Stimulated activated naive CD8-positive, alpha-beta T cell treated with anti-CD3 and anti-CD28 coated beads, Interleukin-15, Interleukin-2, amounts not matched to agents 100 ng/mL and 50 ng/mL, for 24 hours (primary cell): ENCODE results near the gene KLHL21.

ENCODE experiments used
- H3K27ac Mint-ChIP-seq: one replicate; pipeline ENCODE4 v1.8.0; 2021; ENCODE audit warnings: mild to moderate bottlenecking, mixed read lengths
- H3K27me3 Mint-ChIP-seq: one replicate; pipeline ENCODE4 v1.8.0; 2021; ENCODE audit warnings: mixed read lengths
- H3K36me3 Mint-ChIP-seq: one replicate; pipeline ENCODE4 v1.8.0; 2021; ENCODE audit warnings: low read depth, mixed read lengths
- H3K4me1 Mint-ChIP-seq: one replicate; pipeline ENCODE4 v1.8.0; 2021; ENCODE audit warnings: low read depth, mixed read lengths
- H3K4me3 Mint-ChIP-seq: one replicate; pipeline ENCODE4 v1.8.0; 2021; ENCODE audit warnings: mild to moderate bottlenecking, mixed read lengths
- H3K9me3 Mint-ChIP-seq: one replicate; pipeline ENCODE4 v1.8.0; 2021; ENCODE audit warnings: mixed read lengths

Gene KLHL21

GRCh38 chr1:6631058-6631457 is 28.4 kb upstream of the KLHL21 start:
- peaks cover 26% of the 10 kb centered on the region for H3K36me3 Mint-ChIP-seq

DNA sequence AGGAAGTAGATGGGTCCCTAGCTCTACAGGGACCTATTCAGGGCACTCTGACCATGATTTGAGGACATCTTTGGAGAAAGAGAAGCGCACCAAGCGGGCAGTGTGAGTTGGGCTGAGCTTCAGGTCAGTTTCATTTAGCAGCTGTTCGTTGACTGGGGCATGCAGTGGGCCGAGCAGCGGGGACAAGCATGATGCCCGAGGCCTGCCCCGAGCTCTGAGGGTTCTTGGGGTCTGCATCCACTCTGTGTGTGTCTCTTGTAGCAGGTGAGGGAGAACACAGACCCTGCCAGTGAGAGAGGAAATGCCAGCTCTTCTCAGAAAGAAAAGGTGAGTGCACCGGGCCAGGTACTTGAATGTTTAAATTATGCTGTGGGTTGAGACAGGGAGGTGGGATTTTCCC is 27.4 kb upstream of the KLHL21 start:
- peaks cover 26% of the 10 kb centered on the region for H3K36me3 Mint-ChIP-seq
- no peak overlapping the region for H3K27ac Mint-ChIP-seq
- H3K4me3 Mint-ChIP-seq = no peak overlapping the region

More at GRCh38 chr1:6631058-6631457, 28.4 kb upstream of the KLHL21 start:
- Mint-ChIP-seq H3K27me3 (no peaks in the 10 kb centered on the region), H3K9me3 (no peaks in the 10 kb centered on the region), H3K4me1 (peaks cover 20% of the 10 kb centered on the region), H3K4me3 (no peak overlapping the region), H3K27ac (no peak overlapping the region)

DNA sequence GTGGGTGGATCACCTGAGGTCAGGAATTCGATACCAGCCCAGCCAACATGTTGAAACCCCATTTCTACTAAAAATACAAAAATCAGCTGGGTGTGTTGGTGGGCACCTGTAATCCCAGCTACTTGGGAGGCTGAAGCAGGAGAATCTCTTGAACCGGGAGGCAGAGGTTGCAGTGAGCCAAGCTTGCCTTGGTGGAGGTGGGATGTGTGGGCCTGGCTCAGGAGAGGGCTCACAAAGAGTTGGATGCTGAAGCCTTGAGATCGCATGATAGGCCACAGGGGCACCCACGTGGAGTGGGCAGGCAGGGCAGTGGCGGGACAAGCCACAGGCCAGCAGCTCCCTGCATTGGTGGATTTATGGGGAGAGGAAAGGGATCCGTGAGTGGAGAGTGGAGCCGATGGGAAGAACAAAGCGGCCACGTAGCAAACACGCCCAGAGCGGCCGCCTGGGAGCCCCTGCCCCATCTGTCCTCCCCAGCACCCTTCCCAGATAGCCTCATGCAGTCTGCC is 26.4 kb upstream of the KLHL21 start:
- H3K4me3 Mint-ChIP-seq = no peak overlapping the region
- no peaks in the 10 kb centered on the region for H3K9me3 Mint-ChIP-seq
- peaks cover 23% of the 10 kb centered on the region for H3K36me3 Mint-ChIP-seq
- H3K4me1 Mint-ChIP-seq = peaks cover 32% of the 10 kb centered on the region
- no peaks in the 10 kb centered on the region for H3K27me3 Mint-ChIP-seq
- no peak overlapping the region for H3K27ac Mint-ChIP-seq

More for the DNA sequence above, 27.4 kb upstream of the KLHL21 start:
- H3K9me3 Mint-ChIP-seq = no peaks in the 10 kb centered on the region
- no peaks in the 10 kb centered on the region for H3K27me3 Mint-ChIP-seq
- H3K4me1 Mint-ChIP-seq = peaks cover 25% of the 10 kb centered on the region

GRCh38 chr1:6627841-6628545 is 25.3 kb upstream of the KLHL21 start:
- peaks cover 37% of the 10 kb centered on the region for H3K4me1 Mint-ChIP-seq
- no peaks in the 10 kb centered on the region for H3K27me3 Mint-ChIP-seq
- H3K27ac Mint-ChIP-seq = no peak overlapping the region
- no peaks in the 10 kb centered on the region for H3K9me3 Mint-ChIP-seq
- peaks cover 26% of the 10 kb centered on the region for H3K36me3 Mint-ChIP-seq
- peak overlapping the region; percentile 6 for H3K4me3 Mint-ChIP-seq

- Mint-ChIP-seq H3K4me1 (peaks cover 37% of the 10 kb centered on the region), H3K4me3 (peak overlapping the region; percentile 94), H3K27ac (no peak overlapping the region), H3K27me3 (no peaks in the 10 kb centered on the region), H3K9me3 (no peaks in the 10 kb centered on the region), H3K36me3 (peaks cover 34% of the 10 kb centered on the region)
These were observed 24.4 kb upstream of the KLHL21 start for GRCh38 chr1:6627031-6627430.

GRCh38 chr1:6625584-6626149 is 23.0 kb upstream of the KLHL21 start:
- Mint-ChIP-seq H3K27me3 (no peaks in the 10 kb centered on the region), H3K9me3 (no peaks in the 10 kb centered on the region), H3K36me3 (peaks cover 34% of the 10 kb centered on the region), H3K4me3 (peak overlapping the region; percentile 94), H3K27ac (peak overlapping the region; percentile 90), H3K4me1 (peaks cover 37% of the 10 kb centered on the region)

DNA sequence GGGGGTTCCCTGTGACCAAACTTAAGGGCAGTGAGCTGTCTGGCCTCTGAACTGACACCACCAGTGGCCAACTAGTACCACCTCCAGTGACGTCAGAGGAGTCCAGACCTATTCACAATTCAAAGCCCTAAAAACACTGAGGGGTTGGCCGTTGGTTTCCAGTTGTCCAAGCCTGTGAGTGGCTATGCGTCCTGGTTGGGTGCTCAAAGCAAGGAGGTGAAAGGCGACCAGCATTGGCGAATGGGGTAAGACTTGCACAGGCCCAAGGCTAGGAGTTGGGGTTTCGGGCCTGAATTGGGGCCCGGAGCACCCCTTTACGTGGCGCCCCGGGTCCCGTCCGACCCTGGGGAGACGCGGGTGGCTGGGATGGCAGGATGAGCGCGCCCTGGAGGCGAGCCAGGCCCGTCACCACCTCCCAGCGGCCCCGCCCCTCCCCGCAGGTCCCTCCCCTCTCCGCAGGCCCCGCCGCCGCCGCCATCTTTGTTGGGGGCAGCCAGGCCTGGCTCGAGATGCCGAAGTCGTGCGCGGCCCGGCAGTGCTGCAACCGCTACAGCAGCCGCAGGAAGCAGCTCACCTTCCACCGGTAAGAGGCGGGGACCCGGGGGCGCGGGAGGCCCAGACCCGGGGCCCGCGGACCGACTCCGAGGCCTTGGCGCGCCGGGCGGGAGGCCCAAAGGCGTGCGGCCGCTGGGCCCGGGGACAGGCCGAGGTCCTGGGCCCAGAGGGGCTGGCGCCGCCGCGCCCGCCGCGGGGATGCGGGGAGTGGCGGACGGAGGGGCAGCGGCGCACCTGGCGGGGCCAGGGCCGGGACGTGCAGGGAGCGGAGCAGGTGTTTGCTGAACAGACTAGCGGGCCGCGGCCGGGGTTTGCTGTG is 22.3 kb upstream of the KLHL21 start, which contains the start of gene THAP3:
TSS of gene THAP3 (plus strand) at position 159 of the 874 bp plus-strand sequence. CDS start at position 510, 351 bp downstream.
- Mint-ChIP-seq H3K4me3 (peak within 1 kb of the TSS; percentile 94), H3K27ac (peak within 1 kb of the TSS; percentile 90), H3K36me3 (peaks cover 36% of the 10 kb centered on the region), H3K27me3 (no peaks in the 10 kb centered on the region), H3K4me1 (peaks cover 37% of the 10 kb centered on the region), H3K9me3 (no peaks in the 10 kb centered on the region)

DNA sequence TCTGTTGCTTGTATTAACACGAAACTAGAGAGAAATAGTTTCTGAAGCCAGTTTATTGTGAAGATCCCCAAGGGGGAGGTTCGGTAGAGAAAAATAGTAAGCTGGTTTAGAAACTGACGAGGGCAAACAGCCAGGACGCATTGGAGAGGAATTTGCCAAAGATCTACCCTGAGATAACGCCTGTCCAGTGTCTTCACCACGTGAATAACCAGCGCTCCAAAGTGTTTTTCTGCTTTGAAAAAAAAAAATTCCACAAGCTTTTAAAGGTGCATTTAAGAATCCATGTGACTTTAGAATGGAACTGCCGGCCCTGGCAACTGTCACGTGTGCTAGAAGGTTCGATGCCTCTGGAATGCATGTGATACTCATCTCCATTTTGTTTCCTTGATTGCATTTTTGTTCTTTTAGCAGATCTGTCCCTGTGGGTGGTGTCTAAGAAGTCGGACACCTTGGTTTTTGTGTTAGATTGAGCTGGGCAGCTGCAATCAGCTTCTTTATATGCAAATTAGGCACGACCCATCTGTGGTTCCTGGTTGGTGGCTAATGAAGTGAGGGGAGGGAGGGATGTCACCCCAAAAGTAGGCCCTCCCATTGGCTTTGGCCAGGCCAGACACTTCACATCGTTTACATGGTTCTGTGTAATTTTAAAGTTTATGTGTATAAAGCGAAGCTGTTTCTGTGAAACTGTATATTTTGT is 20.7 kb upstream of the KLHL21 start:
- no peaks in the 10 kb centered on the region for H3K27me3 Mint-ChIP-seq
- peaks cover 42% of the 10 kb centered on the region for H3K36me3 Mint-ChIP-seq
- peaks cover 37% of the 10 kb centered on the region for H3K4me1 Mint-ChIP-seq
- no peaks in the 10 kb centered on the region for H3K9me3 Mint-ChIP-seq
- H3K4me3 Mint-ChIP-seq = no peak overlapping the region
- H3K27ac Mint-ChIP-seq = no peak overlapping the region

- no peak overlapping the region for H3K27ac Mint-ChIP-seq
- H3K36me3 Mint-ChIP-seq = peaks cover 38% of the 10 kb centered on the region
- no peak overlapping the region for H3K4me3 Mint-ChIP-seq
- no peaks in the 10 kb centered on the region for H3K27me3 Mint-ChIP-seq
- H3K4me1 Mint-ChIP-seq = peaks cover 33% of the 10 kb centered on the region
- no peaks in the 10 kb centered on the region for H3K9me3 Mint-ChIP-seq
These were observed 19.9 kb upstream of the KLHL21 start for GRCh38 chr1:6622396-6623152.

- Mint-ChIP-seq H3K27me3 (no peaks in the 10 kb centered on the region), H3K27ac (no peak overlapping the region), H3K36me3 (peaks cover 37% of the 10 kb centered on the region), H3K4me3 (no peak overlapping the region), H3K9me3 (no peaks in the 10 kb centered on the region), H3K4me1 (peaks cover 24% of the 10 kb centered on the region)
These were observed 19.0 kb upstream of the KLHL21 start for GRCh38 chr1:6621429-6622391.

GRCh38 chr1:6619045-6619444 is 16.4 kb upstream of the KLHL21 start:
- Mint-ChIP-seq H3K4me1 (peaks cover 13% of the 10 kb centered on the region), H3K27me3 (no peaks in the 10 kb centered on the region), H3K4me3 (no peak overlapping the region), H3K27ac (no peak overlapping the region), H3K9me3 (no peaks in the 10 kb centered on the region), H3K36me3 (peaks cover 39% of the 10 kb centered on the region)

DNA sequence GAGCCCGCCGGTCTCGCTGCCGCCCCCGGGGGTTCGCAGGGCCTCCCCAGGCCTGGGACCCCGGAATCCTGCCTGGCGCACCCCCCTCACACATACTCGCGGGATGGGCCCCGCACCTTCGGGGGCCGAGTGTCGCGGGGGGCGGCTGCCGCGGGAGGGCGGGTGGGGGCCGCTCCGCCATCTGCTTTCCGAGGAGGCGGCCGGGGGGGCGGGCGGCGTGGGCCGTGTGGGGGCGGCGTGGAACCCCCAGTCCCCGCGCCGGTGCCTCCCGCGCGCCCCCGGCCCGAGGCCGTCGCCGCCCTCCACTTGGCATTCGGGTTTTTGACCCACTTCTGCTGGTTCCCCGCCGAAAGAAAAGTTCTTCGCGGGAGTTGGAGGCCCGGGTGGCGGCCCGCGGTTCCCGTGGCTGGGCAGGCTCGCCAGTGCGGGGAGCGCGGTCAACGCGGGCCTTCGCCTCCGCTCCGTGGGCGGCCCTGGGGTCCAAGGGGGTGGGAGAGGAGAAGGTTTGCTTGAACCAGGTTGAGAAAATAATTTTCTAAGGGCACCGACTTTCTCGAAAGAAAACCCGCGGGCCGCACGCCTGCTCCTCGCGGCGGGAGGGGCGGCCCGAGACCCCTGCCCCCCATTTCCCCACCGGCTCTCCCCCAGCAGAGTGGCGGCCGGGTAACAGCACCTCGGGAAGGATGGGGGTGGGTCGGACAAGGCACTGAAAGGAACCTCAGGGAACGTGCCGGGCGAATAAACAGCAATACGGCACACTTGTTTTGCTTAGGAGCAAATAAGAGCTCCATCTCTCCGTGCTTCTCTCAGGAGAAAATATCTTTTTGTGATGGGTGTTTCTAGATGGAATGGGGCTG is 12.5 kb upstream of the KLHL21 start:
- H3K4me1 Mint-ChIP-seq = peaks cover 18% of the 10 kb centered on the region
- H3K4me3 Mint-ChIP-seq = peak overlapping the region; percentile 74
- peaks cover 17% of the 10 kb centered on the region for H3K36me3 Mint-ChIP-seq
- H3K9me3 Mint-ChIP-seq = no peaks in the 10 kb centered on the region
- H3K27me3 Mint-ChIP-seq = no peaks in the 10 kb centered on the region
- peak overlapping the region; percentile 38 for H3K27ac Mint-ChIP-seq
